Activated gamma-delta T cell treated with anti-CD3 and anti-CD28 coated beads, Interleukin-2, amount 50 U/mL, for 16 hours (primary cell): ENCODE measurements around the gene ARMH2.

Experiments
- DNase-seq: peaks from one replicate; pipeline ENCODE4 v3.0.0-alpha.2; 2020; ENCODE audit warnings: low read depth

The ARMH2 gene

GRCh38 chr6:24798740-24799540 lies at the start of gene ARMH2:
TSS of gene ARMH2 (minus strand) at chr6:24798917. CDS start at chr6:24798857, 60 bp downstream.
- DNase-seq, result no peak

GRCh38 chr6:24848461-24848860 lies 49.7 kb upstream of the ARMH2 start:
- DNase-seq, result no peak

GRCh38 chr6:24847402-24847801 lies 48.7 kb upstream of the ARMH2 start:
- no peak for DNase-seq

GRCh38 chr6:24845578-24845977 lies 46.9 kb upstream of the ARMH2 start:
- no peak for DNase-seq

- DNase-seq, result no peak
These were observed 46.2 kb upstream of the ARMH2 start for GRCh38 chr6:24844903-24845302.

GRCh38 chr6:24844061-24844460 lies 45.3 kb upstream of the ARMH2 start:
- no peak for DNase-seq

GRCh38 chr6:24840187-24840586 lies 41.5 kb upstream of the ARMH2 start:
- no peak for DNase-seq

- DNase-seq, result no peak
These were observed 40.3 kb upstream of the ARMH2 start for GRCh38 chr6:24838994-24839393.

GRCh38 chr6:24838081-24838480 lies 39.4 kb upstream of the ARMH2 start:
- DNase-seq, result no peak

- DNase-seq, result no peak
These were observed 37.4 kb upstream of the ARMH2 start for GRCh38 chr6:24836109-24836508.

GRCh38 chr6:24833711-24834386 lies 35.1 kb upstream of the ARMH2 start:
- no peak for DNase-seq

- no peak for DNase-seq
These were observed 34.1 kb upstream of the ARMH2 start for GRCh38 chr6:24832794-24833193.

- no peak for DNase-seq
These were observed 33.3 kb upstream of the ARMH2 start for GRCh38 chr6:24831771-24832716.

- no peak for DNase-seq
These were observed 30.9 kb upstream of the ARMH2 start for GRCh38 chr6:24829657-24830056.

GRCh38 chr6:24827970-24828369 lies 29.3 kb upstream of the ARMH2 start:
- no peak for DNase-seq

GRCh38 chr6:24827162-24827561 lies 28.4 kb upstream of the ARMH2 start:
- DNase-seq, result no peak

GRCh38 chr6:24825130-24825630 lies 26.5 kb upstream of the ARMH2 start:
- DNase-seq, result no peak

- no peak for DNase-seq
These were observed 25.6 kb upstream of the ARMH2 start for GRCh38 chr6:24824142-24824938.

- DNase-seq, result no peak
These were observed 24.5 kb upstream of the ARMH2 start for GRCh38 chr6:24823185-24823584.

- no peak for DNase-seq
These were observed 24.0 kb upstream of the ARMH2 start for GRCh38 chr6:24822696-24823095.

- no peak for DNase-seq
These were observed 23.2 kb upstream of the ARMH2 start for GRCh38 chr6:24821860-24822444.
